ENCODE results near the gene FOXG1. TPM values are rescaled to one million over a fixed set of nuclear protein-coding genes. Genes with fewer than 3 reads are reported as not detected.

The FOXG1 gene
- total and polyA plus RNA-seq, 8 donors: 0.03 to 0.11 (median 0.05) TPM; not detected in 5

DNA sequence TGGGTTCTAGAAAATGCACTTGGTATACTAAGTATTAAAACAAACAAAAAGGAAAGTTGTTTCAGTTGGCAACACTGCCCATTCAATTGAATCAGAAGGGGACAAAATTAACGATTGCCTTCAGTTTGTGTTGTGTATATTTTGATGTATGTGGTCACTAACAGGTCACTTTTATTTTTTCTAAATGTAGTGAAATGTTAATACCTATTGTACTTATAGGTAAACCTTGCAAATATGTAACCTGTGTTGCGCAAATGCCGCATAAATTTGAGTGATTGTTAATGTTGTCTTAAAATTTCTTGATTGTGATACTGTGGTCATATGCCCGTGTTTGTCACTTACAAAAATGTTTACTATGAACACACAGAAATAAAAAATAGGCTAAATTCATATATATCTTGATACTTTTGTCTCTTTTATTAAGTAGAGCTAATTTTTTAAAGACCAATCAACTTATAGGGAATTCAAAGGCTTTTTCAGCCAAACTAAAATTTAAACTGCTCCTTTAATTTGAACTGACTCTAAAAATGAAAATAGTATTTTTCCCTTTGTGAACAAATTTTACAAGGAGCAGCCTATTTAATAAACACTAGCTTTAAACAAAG, 2.8 kb downstream of the FOXG1 start:
- ATAC-seq (no peak), DNase-seq (no peak)
- TF ChIP-seq, protein P1, sequence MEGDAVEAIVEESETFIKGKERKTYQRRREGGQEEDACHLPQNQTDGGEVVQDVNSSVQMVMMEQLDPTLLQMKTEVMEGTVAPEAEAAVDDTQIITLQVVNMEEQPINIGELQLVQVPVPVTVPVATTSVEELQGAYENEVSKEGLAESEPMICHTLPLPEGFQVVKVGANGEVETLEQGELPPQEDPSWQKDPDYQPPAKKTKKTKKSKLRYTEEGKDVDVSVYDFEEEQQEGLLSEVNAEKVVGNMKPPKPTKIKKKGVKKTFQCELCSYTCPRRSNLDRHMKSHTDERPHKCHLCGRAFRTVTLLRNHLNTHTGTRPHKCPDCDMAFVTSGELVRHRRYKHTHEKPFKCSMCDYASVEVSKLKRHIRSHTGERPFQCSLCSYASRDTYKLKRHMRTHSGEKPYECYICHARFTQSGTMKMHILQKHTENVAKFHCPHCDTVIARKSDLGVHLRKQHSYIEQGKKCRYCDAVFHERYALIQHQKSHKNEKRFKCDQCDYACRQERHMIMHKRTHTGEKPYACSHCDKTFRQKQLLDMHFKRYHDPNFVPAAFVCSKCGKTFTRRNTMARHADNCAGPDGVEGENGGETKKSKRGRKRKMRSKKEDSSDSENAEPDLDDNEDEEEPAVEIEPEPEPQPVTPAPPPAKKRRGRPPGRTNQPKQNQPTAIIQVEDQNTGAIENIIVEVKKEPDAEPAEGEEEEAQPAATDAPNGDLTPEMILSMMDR (IDR thresholded peaks at IDR 0.05): no peak
- no peak overlapping the region for H3K27ac ChIP-seq
- H3K27me3 ChIP-seq: peaks cover 93 to 99% of the 10 kb centered on the region in 2 donors
- intact Hi-C loops (cut with DNase I): no loop called here
- H3K4me1 ChIP-seq: peaks cover 0 to 8% of the 10 kb centered on the region in 2 donors
- no peaks in the 10 kb centered on the region for H3K9me3 ChIP-seq
- H3K36me3 ChIP-seq: no peaks in the 10 kb centered on the region
- H3K4me3 ChIP-seq: no peak overlapping the region

DNA sequence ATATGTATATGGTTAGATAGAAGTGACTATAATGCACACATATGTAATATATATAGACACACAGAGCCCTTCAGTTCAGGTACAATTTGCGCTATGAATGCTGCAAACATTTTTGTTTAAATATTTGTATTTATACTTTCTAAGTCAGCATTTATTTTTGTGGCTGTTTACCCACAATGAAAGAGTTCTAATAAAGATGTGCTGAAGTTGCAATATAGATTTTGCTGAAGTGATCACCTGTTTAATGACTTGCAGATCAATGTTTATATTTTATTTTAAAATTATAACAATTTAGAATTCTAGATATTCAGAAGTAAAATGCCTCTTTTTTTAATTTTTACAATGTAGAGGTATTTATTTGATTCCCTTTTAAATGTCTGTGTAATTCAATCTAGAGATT, 3.5 kb downstream of the FOXG1 start:
- no peak overlapping the region for H3K4me3 ChIP-seq
- H3K36me3 ChIP-seq: no peaks in the 10 kb centered on the region
- no peak for DNase-seq
- TF ChIP-seq, protein P1 (IDR thresholded peaks at IDR 0.05): no peak
- intact Hi-C loops (cut with DNase I): no loop called here
- H3K27ac ChIP-seq: no peak overlapping the region
- peaks cover 93 to 99% of the 10 kb centered on the region in 2 donors for H3K27me3 ChIP-seq
- ATAC-seq: no peak
- H3K4me1 ChIP-seq: peaks cover 0 to 8% of the 10 kb centered on the region in 2 donors
- H3K9me3 ChIP-seq: no peaks in the 10 kb centered on the region

DNA sequence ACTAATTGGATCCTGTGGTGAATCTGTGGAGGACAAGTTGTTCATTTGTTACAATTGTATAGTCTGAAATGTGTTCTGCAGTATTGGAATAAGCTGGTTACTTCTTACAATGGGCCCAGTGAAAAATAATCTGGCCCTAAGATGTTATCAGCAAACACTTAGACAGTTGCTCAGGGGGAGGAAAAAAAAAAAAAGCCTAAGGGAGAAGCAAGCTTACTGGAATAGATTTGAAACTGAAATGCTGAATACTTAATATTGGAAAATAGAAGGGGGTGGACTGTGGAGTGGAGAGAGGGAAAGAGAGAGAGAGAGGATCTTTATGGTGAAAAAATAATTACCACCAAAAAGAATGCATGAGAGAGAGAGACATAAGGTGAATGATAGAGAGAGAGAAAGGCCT, 4.0 kb downstream of the FOXG1 start:
- peaks cover 0 to 8% of the 10 kb centered on the region in 2 donors for H3K4me1 ChIP-seq
- no peaks in the 10 kb centered on the region for H3K36me3 ChIP-seq
- intact Hi-C loops (cut with DNase I): no loop called here
- H3K9me3 ChIP-seq: no peaks in the 10 kb centered on the region
- DNase-seq: no peak
- H3K27me3 ChIP-seq: peaks cover 93 to 99% of the 10 kb centered on the region in 2 donors
- no peak overlapping the region for H3K27ac ChIP-seq
- ATAC-seq: no peak
- TF ChIP-seq, protein P1 (IDR thresholded peaks at IDR 0.05): no peak
- no peak overlapping the region for H3K4me3 ChIP-seq

DNA sequence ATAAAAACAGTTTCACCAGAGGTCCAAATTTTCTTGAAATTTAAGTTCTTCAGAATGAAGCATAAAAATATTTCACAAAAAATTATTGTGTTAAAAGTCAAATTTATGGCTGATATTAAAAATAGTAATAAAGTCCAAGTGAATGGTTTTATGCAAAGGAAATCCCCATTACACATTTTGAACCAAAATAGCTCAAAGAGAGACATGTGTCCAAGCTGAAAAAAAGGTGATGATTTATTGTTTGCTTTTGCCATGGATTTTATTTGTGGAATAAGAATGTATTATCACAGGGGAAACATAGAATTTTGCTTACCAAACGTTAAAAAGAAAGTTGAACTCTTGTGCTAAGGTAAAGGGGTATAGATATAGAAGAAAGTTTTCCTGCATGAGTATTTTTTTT, 4.6 kb downstream of the FOXG1 start:
- Histone ChIP-seq H3K9me3 (no peaks in the 10 kb centered on the region), H3K36me3 (no peaks in the 10 kb centered on the region), H3K27me3 (peaks cover 93 to 99% of the 10 kb centered on the region in 2 donors), H3K4me1 (peaks cover 0 to 6% of the 10 kb centered on the region in 2 donors), H3K27ac (no peak overlapping the region), H3K4me3 (no peak overlapping the region)
- DNase-seq: no peak
- no peak for ATAC-seq
- TF ChIP-seq, protein P1 (IDR thresholded peaks at IDR 0.05): no peak
- intact Hi-C loops (cut with DNase I): no loop called here

DNA sequence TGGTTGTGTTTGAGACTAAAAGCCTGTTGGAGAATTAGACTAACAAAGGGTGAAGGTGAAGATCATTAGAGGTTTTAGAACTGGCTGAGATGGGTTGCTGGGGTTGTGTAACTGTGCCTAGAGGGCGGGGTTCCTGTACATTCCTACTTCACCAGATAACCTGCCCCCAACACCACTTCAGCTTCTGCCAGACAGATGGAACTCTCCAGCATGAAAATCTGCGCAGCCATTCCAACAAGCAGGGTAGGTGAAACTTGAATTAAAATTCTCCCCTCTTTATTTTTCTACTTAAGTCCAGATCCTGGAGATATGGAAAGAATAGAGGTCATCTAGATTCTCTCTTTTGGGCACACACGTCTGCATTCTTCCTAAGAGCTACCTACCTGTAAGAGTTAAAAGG, 6.0 kb downstream of the FOXG1 start:
- H3K27me3 ChIP-seq: peaks cover 98 to 100% of the 10 kb centered on the region in 2 donors
- no peaks in the 10 kb centered on the region for H3K9me3 ChIP-seq
- no peaks in the 10 kb centered on the region for H3K36me3 ChIP-seq
- H3K27ac ChIP-seq: no peak overlapping the region
- intact Hi-C loops (cut with DNase I): no loop called here
- no peak for ATAC-seq
- TF ChIP-seq, protein P1 (IDR thresholded peaks at IDR 0.05): no peak
- no peaks in the 10 kb centered on the region for H3K4me1 ChIP-seq
- no peak for DNase-seq
- no peak overlapping the region for H3K4me3 ChIP-seq
